ENCODE data around the gene SEZ6L.

SEZ6L gene

GRCh38 chr22:26169315-26170111, at the start of gene SEZ6L:
TSS of gene SEZ6L (plus strand) at chr22:26169462. CDS start at chr22:26169670, 208 bp downstream.
- H3K4me3 ChIP-seq (ENCODE audit: low read length, poor library complexity, severe bottlenecking) = no peak within 1 kb of the TSS
- no peaks in the 10 kb centered on the region for H3K4me1 ChIP-seq (ENCODE audit: insufficient read depth, low read length, poor library complexity, severe bottlenecking)

DNA sequence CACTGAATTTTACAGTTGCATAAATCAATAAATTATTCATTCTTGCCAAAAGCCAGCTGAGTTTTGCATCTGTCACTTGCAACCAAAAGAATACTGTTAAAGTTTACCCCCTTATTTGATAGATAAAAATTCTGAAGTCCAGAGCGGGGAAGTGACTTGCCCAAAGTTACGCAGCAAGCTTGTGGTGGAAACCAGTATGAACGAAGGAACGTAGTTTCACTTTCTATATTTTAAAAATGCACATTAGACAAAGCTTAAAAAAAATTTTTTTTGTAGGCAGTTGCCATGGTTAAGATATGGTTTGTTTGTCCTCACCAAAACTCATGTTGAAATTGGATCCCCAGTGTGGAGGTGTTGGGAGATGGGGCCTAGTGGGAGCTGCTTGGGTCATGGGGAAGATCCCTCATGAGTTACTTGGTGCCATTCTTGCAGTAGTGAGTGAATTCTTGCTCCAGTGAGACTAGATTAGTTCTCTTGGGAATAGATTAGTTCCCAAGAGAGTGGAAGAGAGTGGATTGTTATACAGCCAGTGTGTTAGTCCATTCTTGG, 46.3 kb upstream of the SEZ6L start:
- H3K9ac ChIP-seq (ENCODE audit: low read depth, low read length, poor library complexity, severe bottlenecking) = no peak overlapping the region
- no peaks in the 10 kb centered on the region for H3K36me3 ChIP-seq (ENCODE audit: insufficient read depth, low read length)
- H3K4me2 ChIP-seq (ENCODE audit: low read depth, low read length, poor library complexity, severe bottlenecking) = no peak overlapping the region
- H3K27me3 ChIP-seq (ENCODE audit: insufficient read depth, low read length, poor library complexity, severe bottlenecking) = no peaks in the 10 kb centered on the region
- H3K4me1 ChIP-seq (ENCODE audit: insufficient read depth, low read length, poor library complexity, severe bottlenecking) = no peaks in the 10 kb centered on the region
- no peak overlapping the region for H2AFZ ChIP-seq (ENCODE audit: low read length)
- H4K20me1 ChIP-seq (ENCODE audit: insufficient read depth, low read length, poor library complexity, severe bottlenecking) = no peaks in the 10 kb centered on the region
- H3K79me2 ChIP-seq (ENCODE audit: insufficient read depth, low read length) = no peaks in the 10 kb centered on the region
- no peak overlapping the region for H3K4me3 ChIP-seq (ENCODE audit: low read length, poor library complexity, severe bottlenecking)
- H3K9me2 ChIP-seq (replicated peaks; ENCODE audit: low read depth, low read length) = no peaks in the 10 kb centered on the region
- no peaks in the 10 kb centered on the region for H3F3A ChIP-seq (ENCODE audit: low read depth)
- no peaks in the 10 kb centered on the region for H3K9me3 ChIP-seq (ENCODE audit: insufficient read depth, low read depth, low read length)
- TF ChIP-seq, protein P1, sequence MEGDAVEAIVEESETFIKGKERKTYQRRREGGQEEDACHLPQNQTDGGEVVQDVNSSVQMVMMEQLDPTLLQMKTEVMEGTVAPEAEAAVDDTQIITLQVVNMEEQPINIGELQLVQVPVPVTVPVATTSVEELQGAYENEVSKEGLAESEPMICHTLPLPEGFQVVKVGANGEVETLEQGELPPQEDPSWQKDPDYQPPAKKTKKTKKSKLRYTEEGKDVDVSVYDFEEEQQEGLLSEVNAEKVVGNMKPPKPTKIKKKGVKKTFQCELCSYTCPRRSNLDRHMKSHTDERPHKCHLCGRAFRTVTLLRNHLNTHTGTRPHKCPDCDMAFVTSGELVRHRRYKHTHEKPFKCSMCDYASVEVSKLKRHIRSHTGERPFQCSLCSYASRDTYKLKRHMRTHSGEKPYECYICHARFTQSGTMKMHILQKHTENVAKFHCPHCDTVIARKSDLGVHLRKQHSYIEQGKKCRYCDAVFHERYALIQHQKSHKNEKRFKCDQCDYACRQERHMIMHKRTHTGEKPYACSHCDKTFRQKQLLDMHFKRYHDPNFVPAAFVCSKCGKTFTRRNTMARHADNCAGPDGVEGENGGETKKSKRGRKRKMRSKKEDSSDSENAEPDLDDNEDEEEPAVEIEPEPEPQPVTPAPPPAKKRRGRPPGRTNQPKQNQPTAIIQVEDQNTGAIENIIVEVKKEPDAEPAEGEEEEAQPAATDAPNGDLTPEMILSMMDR (conservative IDR thresholded peaks at IDR 0.05; ENCODE audit: low read length) = no peak
- no peak for TF ChIP-seq EZH2phosphoT487 (IDR thresholded peaks at IDR 0.05; ENCODE audit: borderline replicate concordance)

More at GRCh38 chr22:26169315-26170111, at the start of gene SEZ6L:
- Histone ChIP-seq H3K9me3 (ENCODE audit: insufficient read depth, low read depth, low read length) (no peaks in the 10 kb centered on the region), H3K4me2 (ENCODE audit: low read depth, low read length, poor library complexity, severe bottlenecking) (no peak within 1 kb of the TSS), H3K79me2 (ENCODE audit: insufficient read depth, low read length) (no peaks in the 10 kb centered on the region), H3K9ac (ENCODE audit: low read depth, low read length, poor library complexity, severe bottlenecking) (no peak within 1 kb of the TSS), H3K36me3 (ENCODE audit: insufficient read depth, low read length) (no peaks in the 10 kb centered on the region), H4K20me1 (ENCODE audit: insufficient read depth, low read length, poor library complexity, severe bottlenecking) (no peaks in the 10 kb centered on the region), H2AFZ (ENCODE audit: low read length) (no peak within 1 kb of the TSS), H3F3A (ENCODE audit: low read depth) (no peaks in the 10 kb centered on the region), H3K9me2 (replicated peaks; ENCODE audit: low read depth, low read length) (no peaks in the 10 kb centered on the region), H3K27me3 (ENCODE audit: insufficient read depth, low read length, poor library complexity, severe bottlenecking) (no peaks in the 10 kb centered on the region)
- TF ChIP-seq EZH2phosphoT487 (IDR thresholded peaks at IDR 0.05; ENCODE audit: borderline replicate concordance) = no peak
- TF ChIP-seq, protein P1 (conservative IDR thresholded peaks at IDR 0.05; ENCODE audit: low read length) = no peak

DNA sequence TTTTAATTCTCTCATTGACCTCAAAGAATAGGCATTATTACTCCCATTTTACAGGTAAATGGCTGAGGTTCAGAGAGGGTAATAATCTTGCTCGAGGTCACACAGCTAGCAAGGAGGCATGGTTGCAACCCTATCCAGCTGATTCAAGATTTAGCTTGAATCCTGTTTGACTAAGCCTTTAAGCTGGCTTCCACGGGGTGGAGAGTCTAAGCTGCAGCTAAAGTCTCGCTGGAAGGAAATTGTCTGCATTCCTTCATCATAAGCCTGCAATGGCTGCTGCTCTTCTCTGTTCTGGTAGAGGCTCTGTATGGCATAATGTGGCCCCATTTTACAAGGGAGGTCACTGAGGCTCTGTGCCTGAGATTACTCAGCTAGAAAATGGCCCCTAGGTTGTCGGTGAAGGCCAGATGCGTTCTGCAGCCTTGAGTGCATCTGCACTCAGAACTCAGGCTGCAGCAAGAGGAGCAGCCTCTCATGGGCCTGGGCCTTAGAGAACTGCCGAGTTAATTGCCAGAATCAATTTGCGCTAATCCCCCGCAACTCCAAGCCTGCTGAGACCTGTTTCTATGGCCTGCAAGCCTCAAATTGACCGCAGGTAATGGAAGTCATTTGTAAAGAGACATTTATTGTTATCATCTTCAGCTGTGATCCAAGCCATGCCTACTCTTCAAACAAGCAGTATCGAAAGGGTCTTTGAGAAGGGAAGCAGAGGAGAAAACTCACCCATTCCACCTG, 44.1 kb upstream of the SEZ6L start:
- Histone ChIP-seq H3K4me2 (ENCODE audit: low read depth, low read length, poor library complexity, severe bottlenecking) (no peak overlapping the region), H3K9me3 (ENCODE audit: insufficient read depth, low read depth, low read length) (no peaks in the 10 kb centered on the region), H3K4me3 (ENCODE audit: low read length, poor library complexity, severe bottlenecking) (no peak overlapping the region), H3K9me2 (replicated peaks; ENCODE audit: low read depth, low read length) (no peaks in the 10 kb centered on the region), H3F3A (ENCODE audit: low read depth) (no peaks in the 10 kb centered on the region), H4K20me1 (ENCODE audit: insufficient read depth, low read length, poor library complexity, severe bottlenecking) (no peaks in the 10 kb centered on the region), H2AFZ (ENCODE audit: low read length) (no peak overlapping the region), H3K9ac (ENCODE audit: low read depth, low read length, poor library complexity, severe bottlenecking) (no peak overlapping the region), H3K27me3 (ENCODE audit: insufficient read depth, low read length, poor library complexity, severe bottlenecking) (no peaks in the 10 kb centered on the region), H3K36me3 (ENCODE audit: insufficient read depth, low read length) (no peaks in the 10 kb centered on the region), H3K79me2 (ENCODE audit: insufficient read depth, low read length) (no peaks in the 10 kb centered on the region), H3K4me1 (ENCODE audit: insufficient read depth, low read length, poor library complexity, severe bottlenecking) (no peaks in the 10 kb centered on the region)
- no peak for TF ChIP-seq EZH2phosphoT487 (IDR thresholded peaks at IDR 0.05; ENCODE audit: borderline replicate concordance)
- TF ChIP-seq, protein P1 (conservative IDR thresholded peaks at IDR 0.05; ENCODE audit: low read length) = no peak

Measured in Loucy (cell line).